ENCODE measurements around the gene ZFHX3. TPM values are rescaled to one million over a fixed set of nuclear protein-coding genes. Genes with fewer than 3 reads are reported as not detected.

Gene ZFHX3
- total RNA-seq, 2 experiments from 2014 or later: 0.63 to 0.64 TPM

- ChIA-PET POLR2A (interaction anchor here (0.5 kb wide), 1 partner anchor 14 kb away, joined by 3 read pairs; no protein-coding TSS in a partner anchor), CTCF (no interaction called here)
- H3K4me3 ChIP-seq (ENCODE audit: low read length): no peak overlapping the region
- Mint-ChIP-seq H3K4me3 (no peak overlapping the region), H3K27me3 (peaks cover 82% of the 10 kb centered on the region), H3K27ac (no peak overlapping the region), H3K4me1 (ENCODE audit: low read depth) (peaks cover 9% of the 10 kb centered on the region), H3K9me3 (no peaks in the 10 kb centered on the region), H3K36me3 (ENCODE audit: low read depth) (no peaks in the 10 kb centered on the region)
- H3K27me3 ChIP-seq (ENCODE audit: control insufficient read depth in 1 of 2, insufficient read depth in 2 of 2, low read length in 2 of 2): peaks cover 45 to 89% of the 10 kb centered on the region in 2 experiments
- TF ChIP-seq, protein P1, sequence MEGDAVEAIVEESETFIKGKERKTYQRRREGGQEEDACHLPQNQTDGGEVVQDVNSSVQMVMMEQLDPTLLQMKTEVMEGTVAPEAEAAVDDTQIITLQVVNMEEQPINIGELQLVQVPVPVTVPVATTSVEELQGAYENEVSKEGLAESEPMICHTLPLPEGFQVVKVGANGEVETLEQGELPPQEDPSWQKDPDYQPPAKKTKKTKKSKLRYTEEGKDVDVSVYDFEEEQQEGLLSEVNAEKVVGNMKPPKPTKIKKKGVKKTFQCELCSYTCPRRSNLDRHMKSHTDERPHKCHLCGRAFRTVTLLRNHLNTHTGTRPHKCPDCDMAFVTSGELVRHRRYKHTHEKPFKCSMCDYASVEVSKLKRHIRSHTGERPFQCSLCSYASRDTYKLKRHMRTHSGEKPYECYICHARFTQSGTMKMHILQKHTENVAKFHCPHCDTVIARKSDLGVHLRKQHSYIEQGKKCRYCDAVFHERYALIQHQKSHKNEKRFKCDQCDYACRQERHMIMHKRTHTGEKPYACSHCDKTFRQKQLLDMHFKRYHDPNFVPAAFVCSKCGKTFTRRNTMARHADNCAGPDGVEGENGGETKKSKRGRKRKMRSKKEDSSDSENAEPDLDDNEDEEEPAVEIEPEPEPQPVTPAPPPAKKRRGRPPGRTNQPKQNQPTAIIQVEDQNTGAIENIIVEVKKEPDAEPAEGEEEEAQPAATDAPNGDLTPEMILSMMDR (IDR thresholded peaks at IDR 0.05): no peak
- intact Hi-C loops (cut with DNase I, micrococcal nuclease): no loop called here
- ATAC-seq (ENCODE audit: poor library complexity) (no peak), DNase-seq (no peak)
- peaks cover 9% of the 10 kb centered on the region for H3K4me1 ChIP-seq (ENCODE audit: insufficient read depth, low read length)
- H3K9me3 ChIP-seq (ENCODE audit: control insufficient read depth in 1 of 2, insufficient read depth in 1 of 2, low read length in 2 of 2): peaks cover 0 to 32% of the 10 kb centered on the region in 2 experiments
- H3K36me3 ChIP-seq (ENCODE audit: insufficient read depth, low read length): no peaks in the 10 kb centered on the region
- no peak overlapping the region for H3K27ac ChIP-seq (ENCODE audit: low read depth in 1 of 2, low read length in 2 of 2)
Observed at GRCh38 chr16:73063854-73064211, 15.9 kb upstream of the ZFHX3 start.

DNA sequence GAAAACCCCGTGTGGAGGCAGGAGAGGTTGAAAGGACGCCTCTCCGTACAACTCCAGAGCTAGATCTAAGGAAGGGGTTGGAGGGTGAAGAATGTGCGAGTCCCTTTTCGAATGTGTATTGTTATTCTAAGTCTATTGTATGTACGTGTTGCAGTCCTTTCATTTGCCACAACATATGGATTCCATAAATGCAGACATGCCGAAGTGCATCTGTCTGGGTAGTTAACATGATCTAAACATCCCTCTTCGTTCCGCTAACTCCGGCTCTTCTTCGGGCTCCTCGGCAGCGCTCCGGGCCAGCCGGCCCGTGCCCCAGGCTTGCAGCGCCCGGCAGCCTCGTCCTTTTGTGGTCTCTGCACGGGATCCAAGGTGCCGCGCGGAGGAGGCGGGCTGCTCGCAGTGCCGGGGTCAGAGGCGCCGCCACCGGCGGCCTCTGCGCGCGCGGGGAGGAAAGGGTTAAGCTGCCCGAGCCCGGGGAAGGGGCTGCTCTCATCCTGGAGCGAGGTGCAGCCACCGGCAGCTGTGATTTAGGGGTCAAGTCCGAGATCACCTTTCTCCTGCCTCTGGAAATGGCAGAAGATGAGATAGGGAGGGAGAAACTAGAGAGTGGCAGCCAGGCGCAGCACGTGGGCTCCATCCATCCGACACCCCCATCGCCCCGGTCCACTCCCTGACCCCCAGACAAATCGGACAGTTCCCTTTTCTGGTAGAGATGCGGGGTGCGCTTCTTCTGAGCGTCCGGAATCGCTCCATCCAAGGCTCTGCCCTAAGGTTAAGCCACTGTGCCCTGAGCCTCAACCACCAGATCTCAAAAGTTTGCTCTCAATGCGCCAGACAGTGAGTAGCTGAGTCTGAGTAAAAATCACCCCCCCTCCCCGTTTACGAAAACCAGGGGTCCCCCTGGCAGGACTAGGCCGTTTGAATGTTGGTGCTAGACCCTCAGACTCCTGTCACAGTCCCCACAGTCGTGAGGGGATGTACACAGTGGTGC is 15.1 kb upstream of the ZFHX3 start:
- no peak for DNase-seq
- Mint-ChIP-seq H3K4me3 (no peak overlapping the region), H3K4me1 (ENCODE audit: low read depth) (peaks cover 10% of the 10 kb centered on the region), H3K27me3 (peaks cover 76% of the 10 kb centered on the region), H3K36me3 (ENCODE audit: low read depth) (no peaks in the 10 kb centered on the region), H3K27ac (no peak overlapping the region), H3K9me3 (no peaks in the 10 kb centered on the region)
- intact Hi-C loops (cut with DNase I, micrococcal nuclease): no loop called here
- H3K9me3 ChIP-seq (ENCODE audit: control insufficient read depth in 1 of 2, insufficient read depth in 1 of 2, low read length in 2 of 2): peaks cover 0 to 30% of the 10 kb centered on the region in 2 experiments
- no peaks in the 10 kb centered on the region for H3K36me3 ChIP-seq (ENCODE audit: insufficient read depth, low read length)
- no peak overlapping the region for H3K27ac ChIP-seq (ENCODE audit: low read depth in 1 of 2, low read length in 2 of 2)
- TF ChIP-seq, protein P1 (IDR thresholded peaks at IDR 0.05): no peak
- no peak for ATAC-seq (ENCODE audit: poor library complexity)
- H3K27me3 ChIP-seq (ENCODE audit: control insufficient read depth in 1 of 2, insufficient read depth in 2 of 2, low read length in 2 of 2): peaks cover 45 to 87% of the 10 kb centered on the region in 2 experiments
- H3K4me1 ChIP-seq (ENCODE audit: insufficient read depth, low read length): peaks cover 10% of the 10 kb centered on the region
- POLR2A ChIA-PET: no interaction called here
- CTCF ChIA-PET: no interaction called here
- no peak overlapping the region for H3K4me3 ChIP-seq (ENCODE audit: low read length)

DNA sequence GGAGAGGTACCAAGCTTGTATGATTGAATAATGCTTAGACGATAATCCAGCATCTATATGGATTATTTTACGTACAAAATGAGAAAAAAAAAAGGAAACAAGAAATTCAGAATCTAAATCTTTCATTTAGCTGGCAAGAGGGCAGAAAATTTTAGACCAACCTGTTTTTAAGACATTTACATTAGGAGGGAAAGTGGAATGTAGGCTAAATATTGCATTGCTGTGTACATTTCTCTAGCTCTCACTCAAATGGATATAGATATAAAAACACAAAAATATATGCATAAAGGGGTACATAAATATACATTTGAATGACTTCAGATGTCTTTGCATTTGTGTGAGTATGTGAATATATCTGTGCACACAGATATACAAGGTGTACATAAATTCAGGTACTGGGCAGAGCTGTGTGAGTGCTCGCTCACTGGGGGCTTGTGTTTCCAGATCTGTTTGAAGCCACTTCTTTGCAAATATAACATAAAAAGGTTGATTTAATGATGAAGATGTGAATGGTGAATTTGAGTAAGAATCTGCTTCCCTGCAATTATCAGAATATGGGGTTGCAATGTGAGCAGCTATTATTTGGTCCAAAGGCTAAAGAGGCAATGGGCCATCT is 14.2 kb upstream of the ZFHX3 start:
- Mint-ChIP-seq H3K27me3 (peaks cover 67% of the 10 kb centered on the region), H3K36me3 (ENCODE audit: low read depth) (peaks cover 3% of the 10 kb centered on the region), H3K9me3 (no peaks in the 10 kb centered on the region), H3K4me1 (ENCODE audit: low read depth) (peaks cover 13% of the 10 kb centered on the region), H3K4me3 (no peak overlapping the region), H3K27ac (no peak overlapping the region)
- no peak overlapping the region for H3K4me3 ChIP-seq (ENCODE audit: low read length)
- peaks cover 0 to 29% of the 10 kb centered on the region in 2 experiments for H3K9me3 ChIP-seq (ENCODE audit: control insufficient read depth in 1 of 2, insufficient read depth in 1 of 2, low read length in 2 of 2)
- intact Hi-C loops (cut with DNase I, micrococcal nuclease): no loop called here
- CTCF ChIA-PET: no interaction called here
- H3K4me1 ChIP-seq (ENCODE audit: insufficient read depth, low read length): peaks cover 10% of the 10 kb centered on the region
- no peaks in the 10 kb centered on the region for H3K36me3 ChIP-seq (ENCODE audit: insufficient read depth, low read length)
- no peak overlapping the region for H3K27ac ChIP-seq (ENCODE audit: low read depth in 1 of 2, low read length in 2 of 2)
- ATAC-seq (ENCODE audit: poor library complexity) (no peak), DNase-seq (no peak)
- H3K27me3 ChIP-seq (ENCODE audit: control insufficient read depth in 1 of 2, insufficient read depth in 2 of 2, low read length in 2 of 2): peaks cover 45 to 85% of the 10 kb centered on the region in 2 experiments
- TF ChIP-seq, protein P1 (IDR thresholded peaks at IDR 0.05): no peak
- POLR2A ChIA-PET: no interaction called here

Measured in CD4-positive, alpha-beta T cell (primary cell).